Activated gamma-delta T cell treated with Interleukin-2 at 50 U/mL for 16 hours (primary cell): ENCODE data around the gene PMM1.
"Not testable (repeated sequence)": the region's sequence is repeated elsewhere in the genome, so short reads cannot be mapped to it uniquely, and the experiment has no call there.

Experiments
- DNase-seq: peaks from one replicate; pipeline ENCODE4 v3.0.0-alpha.2; 2020

PMM1 gene

DNA sequence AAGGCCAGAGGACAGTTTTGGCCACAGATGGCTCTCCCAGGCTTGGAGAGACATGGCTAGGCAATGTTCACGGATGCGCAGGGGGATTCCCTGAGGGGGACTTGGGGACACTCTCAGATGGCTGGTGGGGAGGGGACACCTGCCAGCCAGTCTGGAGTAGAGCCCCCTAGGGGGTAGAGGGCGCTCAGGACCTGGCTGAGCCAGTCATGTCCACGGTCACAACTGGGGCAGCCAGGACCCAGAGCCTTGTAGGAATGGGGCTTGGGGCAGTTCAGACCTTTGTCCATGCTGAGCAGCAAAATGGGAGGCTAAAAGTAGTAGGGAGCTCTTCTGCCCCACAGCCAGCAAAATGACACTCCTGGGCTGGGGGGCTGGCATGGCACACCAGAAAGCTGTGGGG lies 27.2 kb downstream of the PMM1 start:
- no peak for DNase-seq

DNA sequence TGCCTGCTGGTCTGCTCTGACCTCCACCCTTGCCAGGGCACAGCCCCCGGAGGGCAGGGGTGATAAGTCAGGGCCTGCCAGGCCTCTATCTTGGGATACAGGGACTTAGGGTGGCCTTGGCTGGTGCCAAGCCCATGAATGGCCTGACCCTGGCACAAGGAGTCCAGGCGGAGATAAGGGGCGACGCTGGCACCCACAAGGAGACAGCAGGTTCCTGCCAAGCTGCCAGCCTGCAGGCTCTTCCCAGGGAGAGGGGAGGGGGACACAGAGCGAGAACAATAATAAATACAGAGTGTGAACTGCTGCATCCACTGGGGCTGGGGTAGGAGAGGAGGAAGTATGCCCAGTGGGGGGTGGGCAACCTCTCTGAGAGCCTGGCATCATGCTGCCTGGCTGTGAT lies 27.9 kb downstream of the PMM1 start:
- DNase-seq, result no peak

GRCh38 chr22:41561335-41561734 lies 28.3 kb downstream of the PMM1 start:
- DNase-seq, result no peak

DNA sequence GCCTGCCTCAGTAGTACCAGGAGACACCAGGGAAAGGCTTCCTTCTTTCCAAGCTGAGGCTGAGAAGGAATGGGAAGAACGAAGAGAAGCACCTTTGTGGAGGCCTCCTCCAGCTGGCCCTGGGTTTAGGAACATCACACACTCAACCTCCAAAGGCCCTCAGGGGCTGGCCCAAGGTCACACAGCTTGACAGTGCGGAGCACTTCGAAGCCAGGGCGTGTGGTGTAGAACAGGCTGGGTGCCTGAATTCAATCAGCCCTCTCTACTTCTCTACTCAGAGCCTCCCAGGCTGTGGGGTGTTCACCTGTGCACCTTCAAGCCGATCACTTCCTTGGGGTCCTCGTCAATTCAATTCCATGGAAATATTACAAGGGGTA lies 29.6 kb downstream of the PMM1 start:
- no peak for DNase-seq

DNA sequence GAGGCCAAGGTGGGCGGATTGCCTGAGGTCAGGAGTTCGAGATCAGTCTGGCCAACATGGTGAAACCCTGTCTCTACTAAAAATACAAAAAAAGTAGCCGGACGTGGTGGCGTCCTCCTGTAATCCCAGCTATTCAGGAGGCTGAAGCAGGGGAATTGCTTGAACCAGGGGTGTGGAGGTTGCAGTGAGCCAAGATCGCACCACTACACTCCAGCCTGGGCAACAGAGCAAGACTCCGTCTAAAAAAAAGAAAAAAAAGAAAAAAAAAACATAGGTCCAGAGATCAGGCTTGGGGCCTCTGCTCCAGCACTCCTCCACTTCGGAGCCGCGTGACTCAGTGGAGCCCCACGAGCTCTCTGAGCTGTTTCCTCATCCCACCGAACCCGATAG lies 31.4 kb downstream of the PMM1 start:
- not testable (repeated sequence) for DNase-seq

DNA sequence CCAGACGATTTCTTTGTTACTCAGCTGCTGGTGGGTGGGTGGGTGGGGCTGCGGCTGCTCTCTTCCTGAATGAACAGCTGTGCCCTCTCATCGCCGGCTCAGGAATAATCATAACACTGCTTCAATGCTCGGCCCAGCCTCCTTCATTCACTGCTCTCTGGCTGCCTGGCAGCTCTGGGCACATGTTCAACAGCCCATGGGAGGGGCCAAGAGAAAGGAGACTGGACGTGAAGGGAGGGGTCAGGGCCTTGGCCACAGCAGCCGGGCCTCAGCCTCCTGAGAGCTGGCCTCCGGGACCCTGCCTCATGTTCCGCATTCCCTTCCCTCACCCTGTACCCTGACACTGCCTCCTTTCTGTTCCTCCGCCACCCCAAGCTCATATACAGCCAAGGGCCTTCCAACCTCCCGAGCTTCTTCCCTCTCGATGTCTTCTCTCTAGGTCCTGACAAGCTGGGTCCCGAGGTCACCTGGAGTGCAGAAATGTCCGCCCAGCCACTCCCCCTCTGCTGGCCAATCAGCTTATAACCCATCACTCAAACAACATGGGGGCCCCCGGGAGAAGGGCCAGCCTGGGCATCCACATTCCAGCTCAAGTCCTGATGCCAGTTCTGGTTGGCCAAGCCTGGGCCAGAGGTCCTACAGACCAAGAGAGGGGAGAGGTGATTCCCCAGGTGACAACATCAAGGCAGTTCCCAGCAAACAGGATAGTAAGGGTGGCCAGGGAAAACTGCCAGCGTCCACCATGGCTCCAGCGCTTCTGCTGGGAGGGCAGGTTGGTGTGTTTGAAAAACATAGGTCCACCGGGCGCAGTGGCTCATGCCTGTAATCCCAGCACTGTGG lies 32.0 kb downstream of the PMM1 start:
- no peak for DNase-seq

GRCh38 chr22:41556561-41556960 lies 33.1 kb downstream of the PMM1 start:
- no peak for DNase-seq

- no peak for DNase-seq
Measured at GRCh38 chr22:41555325-41555982, 34.2 kb downstream of the PMM1 start.

GRCh38 chr22:41551877-41552582 lies 37.6 kb downstream of the PMM1 start:
- DNase-seq, result no peak

GRCh38 chr22:41550952-41551491 lies 38.6 kb downstream of the PMM1 start:
- no peak for DNase-seq

GRCh38 chr22:41548830-41549211 lies 40.8 kb downstream of the PMM1 start:
- no peak for DNase-seq

GRCh38 chr22:41544671-41545476 lies 44.8 kb downstream of the PMM1 start:
- DNase-seq, result no peak

GRCh38 chr22:41543854-41544670 lies 45.6 kb downstream of the PMM1 start, which contains the start of gene POLR3H:
Gene POLR3H (minus strand): TSS chr22:41544470. CDS start chr22:41544101, 369 bp downstream.
- DNase-seq, result peak; percentile 97

DNA sequence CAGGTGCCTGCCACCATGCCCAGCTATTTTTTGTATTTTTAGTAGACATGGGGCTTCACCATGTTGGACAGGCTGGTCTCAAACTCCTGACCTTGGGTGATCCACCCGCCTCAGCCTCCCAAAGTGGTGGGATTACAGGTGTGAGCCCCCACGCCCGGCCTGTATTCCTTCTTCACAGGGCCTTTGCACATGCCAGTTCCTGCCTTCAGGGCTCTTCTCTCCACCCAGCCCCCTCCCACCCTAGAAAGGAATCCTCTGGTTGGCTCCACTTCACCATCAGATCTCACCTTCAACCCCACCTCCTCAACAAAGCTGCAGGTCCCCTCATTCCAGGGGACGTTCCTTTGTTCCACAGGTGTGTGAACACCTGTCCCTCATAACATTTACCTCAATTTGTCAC lies 47.4 kb downstream of the PMM1 start:
- DNase-seq, result no peak

DNA sequence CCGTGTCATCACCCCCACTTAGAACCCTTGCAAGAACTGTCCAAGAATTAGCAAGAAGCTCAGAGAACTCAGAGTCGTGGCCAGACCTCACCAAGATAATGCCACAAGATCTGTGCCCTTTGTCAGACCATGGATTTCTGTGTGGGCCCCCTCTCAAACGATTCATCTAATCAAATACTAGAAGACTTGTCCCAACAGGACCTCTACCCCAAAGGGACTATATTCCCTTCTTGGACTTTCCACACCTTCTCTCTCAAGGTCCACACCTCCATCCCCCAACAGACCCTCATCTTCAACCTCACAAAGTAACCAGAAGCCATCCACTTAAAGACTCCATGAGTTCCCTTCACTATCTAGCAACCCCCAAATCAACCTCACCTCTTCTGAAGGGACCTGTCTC lies 48.2 kb downstream of the PMM1 start:
- DNase-seq, result no peak

DNA sequence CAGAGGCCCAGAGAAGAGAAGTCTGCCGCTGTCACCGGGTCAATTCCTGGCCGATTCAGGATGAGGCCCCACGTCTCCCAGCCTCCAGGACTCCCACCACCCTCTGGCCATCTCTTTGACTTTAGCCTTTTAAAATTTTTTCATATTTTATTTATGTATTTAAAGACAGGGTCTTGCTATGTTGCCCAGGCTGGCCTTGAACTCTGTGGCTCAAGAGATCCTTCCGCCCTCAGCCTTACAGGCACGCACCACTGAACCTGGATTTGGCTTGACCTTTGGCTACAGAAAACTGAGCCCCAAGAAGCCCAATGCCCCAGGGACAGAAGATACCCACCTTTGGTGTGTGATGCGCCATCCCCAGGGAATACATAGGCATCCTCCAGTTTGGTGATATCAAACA lies 49.3 kb downstream of the PMM1 start:
- no peak for DNase-seq

DNA sequence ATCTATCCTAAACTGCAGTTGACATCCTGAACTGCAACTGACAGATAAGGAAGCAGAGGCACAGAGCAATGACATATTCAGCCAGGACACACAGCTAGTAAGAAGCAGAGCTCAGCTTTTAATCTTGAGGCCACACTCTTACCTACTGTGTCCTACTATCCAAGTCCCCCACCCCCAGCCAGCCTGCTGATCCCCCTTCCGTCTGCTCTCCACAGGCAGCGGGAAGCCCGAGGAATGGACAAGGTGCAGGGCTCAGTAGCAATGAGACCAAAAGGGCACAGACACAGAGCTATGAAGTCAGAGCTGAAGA lies 49.7 kb downstream of the PMM1 start:
- no peak for DNase-seq

GRCh38 chr22:41539146-41540005 lies 50.3 kb downstream of the PMM1 start:
- DNase-seq, result no peak

DNA sequence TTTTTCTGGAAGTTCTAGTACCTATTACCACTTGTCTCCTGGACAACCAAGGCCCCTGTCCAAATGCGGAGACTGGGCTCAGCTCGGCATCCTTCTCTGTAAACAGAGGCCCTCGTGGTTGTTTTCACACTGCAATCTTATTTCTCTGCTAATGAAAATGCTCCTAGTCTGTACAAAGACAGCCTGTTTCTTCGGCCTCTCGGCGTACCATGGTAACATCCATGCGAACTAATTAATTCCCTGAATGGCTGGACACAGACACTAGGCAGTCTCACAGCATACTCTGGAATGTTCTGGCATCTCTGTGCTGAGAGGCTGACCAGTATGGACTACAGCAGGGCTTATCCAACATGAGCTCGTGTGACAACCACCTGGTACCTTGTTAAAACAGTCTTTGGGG lies 51.1 kb downstream of the PMM1 start:
- no peak for DNase-seq

- no peak for DNase-seq
Measured at GRCh38 chr22:41537203-41537602, 52.4 kb downstream of the PMM1 start.

- no peak for DNase-seq
Measured at GRCh38 chr22:41535244-41535643, 54.4 kb downstream of the PMM1 start.
